NB4 (cell line): ENCODE data around the gene SFMBT1.

Source experiments
- MYC ChIP-seq: IDR thresholded peaks from 2 replicates; pipeline ENCODE4 v1.6.1; 2011; ENCODE audit warnings: low read depth, low read length
- POLR2A ChIP-seq: IDR thresholded peaks from 2 replicates; pipeline ENCODE4 v1.6.1; 2011; ENCODE audit warnings: mild to moderate bottlenecking; ENCODE audit not compliant: insufficient read length; ENCODE audit errors: extremely low read depth
- TF ChIP-seq, protein P1 (sequence below): IDR thresholded peaks from 2 replicates; pipeline ENCODE4 v1.6.1; 2011; ENCODE audit warnings: low read depth, low read length
- TF ChIP-seq, protein P2 (sequence below): IDR thresholded peaks from one replicate; pipeline ENCODE4 v1.5.1; 2012; ENCODE audit warnings: low read depth, low read length

- TF ChIP-seq, protein P1, sequence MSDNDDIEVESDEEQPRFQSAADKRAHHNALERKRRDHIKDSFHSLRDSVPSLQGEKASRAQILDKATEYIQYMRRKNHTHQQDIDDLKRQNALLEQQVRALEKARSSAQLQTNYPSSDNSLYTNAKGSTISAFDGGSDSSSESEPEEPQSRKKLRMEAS, result no peak
- TF ChIP-seq MYC (no peak), POLR2A (no peak)
- TF ChIP-seq, protein P2, sequence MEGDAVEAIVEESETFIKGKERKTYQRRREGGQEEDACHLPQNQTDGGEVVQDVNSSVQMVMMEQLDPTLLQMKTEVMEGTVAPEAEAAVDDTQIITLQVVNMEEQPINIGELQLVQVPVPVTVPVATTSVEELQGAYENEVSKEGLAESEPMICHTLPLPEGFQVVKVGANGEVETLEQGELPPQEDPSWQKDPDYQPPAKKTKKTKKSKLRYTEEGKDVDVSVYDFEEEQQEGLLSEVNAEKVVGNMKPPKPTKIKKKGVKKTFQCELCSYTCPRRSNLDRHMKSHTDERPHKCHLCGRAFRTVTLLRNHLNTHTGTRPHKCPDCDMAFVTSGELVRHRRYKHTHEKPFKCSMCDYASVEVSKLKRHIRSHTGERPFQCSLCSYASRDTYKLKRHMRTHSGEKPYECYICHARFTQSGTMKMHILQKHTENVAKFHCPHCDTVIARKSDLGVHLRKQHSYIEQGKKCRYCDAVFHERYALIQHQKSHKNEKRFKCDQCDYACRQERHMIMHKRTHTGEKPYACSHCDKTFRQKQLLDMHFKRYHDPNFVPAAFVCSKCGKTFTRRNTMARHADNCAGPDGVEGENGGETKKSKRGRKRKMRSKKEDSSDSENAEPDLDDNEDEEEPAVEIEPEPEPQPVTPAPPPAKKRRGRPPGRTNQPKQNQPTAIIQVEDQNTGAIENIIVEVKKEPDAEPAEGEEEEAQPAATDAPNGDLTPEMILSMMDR, result no peak
These were observed 39.6 kb upstream of the SFMBT1 start for GRCh38 chr3:53085476-53085875.
